KOPT-K1 (cell line): ENCODE measurements around the gene WNT11.

Experiments
- H3K27ac ChIP-seq: fragments of 200-600 bp; sonication (generic); 2 replicates; pipeline ENCODE4 v1.5.1; 2016; ENCODE audit warnings: antibody characterized with exemption, mild to moderate bottlenecking, low read depth, low read length; ENCODE audit not compliant: poor library complexity, severe bottlenecking
- H3K36me3 ChIP-seq: fragments of 200-600 bp; sonication (generic); 2 replicates; pipeline ENCODE4 v1.5.1; 2017; ENCODE audit warnings: antibody characterized with exemption, mild to moderate bottlenecking, low read length, moderate library complexity; ENCODE audit not compliant: insufficient read depth
- H3K9me3 ChIP-seq: fragments of 200-600 bp; sonication (generic); 2 replicates; pipeline ENCODE4 v1.5.1; 2017; ENCODE audit warnings: antibody characterized with exemption, low read length, mild to moderate bottlenecking; ENCODE audit not compliant: insufficient read depth, poor library complexity, severe bottlenecking

Gene WNT11

GRCh38 chr11:76167590-76167989, 38.7 kb downstream of the WNT11 start:
- no peak overlapping the region for H3K27ac ChIP-seq
- H3K9me3 ChIP-seq: no peaks in the 10 kb centered on the region
- no peaks in the 10 kb centered on the region for H3K36me3 ChIP-seq

- H3K36me3 ChIP-seq: no peaks in the 10 kb centered on the region
- no peaks in the 10 kb centered on the region for H3K9me3 ChIP-seq
- no peak overlapping the region for H3K27ac ChIP-seq
These were observed 40.0 kb downstream of the WNT11 start for GRCh38 chr11:76166314-76166713.

- Histone ChIP-seq H3K27ac (no peak overlapping the region), H3K9me3 (no peaks in the 10 kb centered on the region), H3K36me3 (no peaks in the 10 kb centered on the region)
These were observed 41.2 kb downstream of the WNT11 start for GRCh38 chr11:76164861-76165751.

- Histone ChIP-seq H3K27ac (no peak overlapping the region), H3K9me3 (no peaks in the 10 kb centered on the region), H3K36me3 (no peaks in the 10 kb centered on the region)
These were observed 42.2 kb downstream of the WNT11 start for GRCh38 chr11:76164081-76164480.

GRCh38 chr11:76163289-76163880, 42.9 kb downstream of the WNT11 start:
- H3K36me3 ChIP-seq: no peaks in the 10 kb centered on the region
- H3K27ac ChIP-seq: no peak overlapping the region
- no peaks in the 10 kb centered on the region for H3K9me3 ChIP-seq

- Histone ChIP-seq H3K27ac (no peak overlapping the region), H3K36me3 (no peaks in the 10 kb centered on the region), H3K9me3 (no peaks in the 10 kb centered on the region)
These were observed 43.7 kb downstream of the WNT11 start for GRCh38 chr11:76162336-76163288.

GRCh38 chr11:76161261-76161961, 44.9 kb downstream of the WNT11 start:
- H3K27ac ChIP-seq: no peak overlapping the region
- no peaks in the 10 kb centered on the region for H3K36me3 ChIP-seq
- no peaks in the 10 kb centered on the region for H3K9me3 ChIP-seq

GRCh38 chr11:76160856-76161255, 45.4 kb downstream of the WNT11 start:
- no peaks in the 10 kb centered on the region for H3K9me3 ChIP-seq
- no peaks in the 10 kb centered on the region for H3K36me3 ChIP-seq
- no peak overlapping the region for H3K27ac ChIP-seq

GRCh38 chr11:76159983-76160661, 46.2 kb downstream of the WNT11 start:
- Histone ChIP-seq H3K27ac (no peak overlapping the region), H3K9me3 (no peaks in the 10 kb centered on the region), H3K36me3 (no peaks in the 10 kb centered on the region)

GRCh38 chr11:76159303-76159937, 46.9 kb downstream of the WNT11 start:
- no peaks in the 10 kb centered on the region for H3K36me3 ChIP-seq
- no peak overlapping the region for H3K27ac ChIP-seq
- no peaks in the 10 kb centered on the region for H3K9me3 ChIP-seq

GRCh38 chr11:76158394-76159302, 47.7 kb downstream of the WNT11 start:
- Histone ChIP-seq H3K9me3 (no peaks in the 10 kb centered on the region), H3K27ac (no peak overlapping the region)

GRCh38 chr11:76157891-76158290, 48.4 kb downstream of the WNT11 start:
- Histone ChIP-seq H3K9me3 (no peaks in the 10 kb centered on the region), H3K27ac (no peak overlapping the region), H3K36me3 (no peaks in the 10 kb centered on the region)

More at GRCh38 chr11:76158394-76159302, 47.7 kb downstream of the WNT11 start:
- no peaks in the 10 kb centered on the region for H3K36me3 ChIP-seq

GRCh38 chr11:76156971-76157427, 49.3 kb downstream of the WNT11 start:
- no peak overlapping the region for H3K27ac ChIP-seq
- no peaks in the 10 kb centered on the region for H3K36me3 ChIP-seq
- H3K9me3 ChIP-seq: no peaks in the 10 kb centered on the region
